HCT116 (cell line): ENCODE data around the gene MYO3B. TPM values are rescaled to one million over a fixed set of nuclear protein-coding genes. Genes with fewer than 3 reads are reported as not detected.

ENCODE experiments used
- ATAC-seq: fragments of 200-7000 bp; cut with Tn5 transposase; 2 replicates; pipeline ENCODE4 v1.9.1; 2020; ENCODE audit warnings: mild to moderate bottlenecking, moderate library complexity
- BruUV-seq: library from RNA; stranded (reverse); fragments of 400-500 nt; replicated peaks from 2 replicates; lab custom pipeline; 2021; lab: Mats Ljungman, UMichigan
- CTCF ChIA-PET: fragments of 300-600 bp; sonication (Branson Sonifier 250); formaldehyde crosslinking; loops from one replicate; lab custom pipeline; 2021; ENCODE audit warnings: antibody characterized with exemption; lab: Charles Lee
- POLR2A ChIA-PET: fragments of 300-600, 350-600 bp; sonication (Branson Sonifier 250); formaldehyde crosslinking; loops from one replicate; lab custom pipeline; 2021; ENCODE audit warnings: antibody characterized with exemption; lab: Charles Lee
- RAD21 ChIA-PET, 2 experiments: fragments of 300-600 bp; sonication (Branson Sonifier 250); formaldehyde crosslinking; loops; one replicate each; lab custom pipeline; 2023; ENCODE audit warnings: low total read pairs in 2 of 2; ENCODE audit not compliant: uncharacterized antibody in 2 of 2, unreplicated experiment in 2 of 2, low non-redundant PET in 1 of 2; lab: Charles Lee
- DNase-seq: peaks from one replicate; pipeline ENCODE4 v3.0.0-alpha.2; 2010; ENCODE audit warnings: low read depth, low spot score
- H2AFZ ChIP-seq: fragments of 200-600 bp; shearing (Covaris generic), sonication (generic); 2 replicates; pipeline ENCODE4 v1.6.1; 2017; ENCODE audit warnings: low read depth, mixed run types, mixed read lengths, antibody characterized with exemption, low read length; ENCODE audit not compliant: poor library complexity, severe bottlenecking
- H3K27ac ChIP-seq: 2 replicates; pipeline ENCODE4 v1.5.1; 2012; ENCODE audit warnings: low read depth, low read length
- H3K27me3 ChIP-seq: fragments of 200-600 bp; sonication (generic); 2 replicates; pipeline ENCODE4 v1.6.1; 2016; ENCODE audit warnings: mixed run types, low read length, mixed read lengths; ENCODE audit not compliant: insufficient read depth
- H3K36me3 ChIP-seq, 2 experiments: fragments of 200-500 bp in 1 of 2; fragments of 200-600 bp in 1 of 2; sonication (Bioruptor generic) in 1 of 2; sonication (generic) in 1 of 2; 2 replicates each; pipeline versions ENCODE4 v1.5.1 to v1.6.1; 2014 to 2016; ENCODE audit warnings: low read length in 2 of 2, inconsistent platforms in 1 of 2, mixed read lengths in 1 of 2, mixed run types in 1 of 2; ENCODE audit not compliant: insufficient read depth in 2 of 2, control insufficient read depth in 1 of 2
- H3K4me1 ChIP-seq, 2 experiments: fragments of 200-600 bp in 1 of 2; sonication (generic) in 1 of 2; 2 replicates each; pipeline versions ENCODE4 v1.5.1 to v1.6.1; 2012 to 2017; ENCODE audit warnings: low read length in 2 of 2, inconsistent platforms in 1 of 2, mild to moderate bottlenecking in 1 of 2, mixed read lengths in 1 of 2, mixed run types in 1 of 2, moderate library complexity in 1 of 2; ENCODE audit not compliant: insufficient read depth in 2 of 2, control insufficient read depth in 1 of 2
- H3K4me2 ChIP-seq: fragments of 200-600 bp; sonication (generic); 2 replicates; pipeline ENCODE4 v1.6.1; 2017; ENCODE audit warnings: mixed run types, low read length, mixed read lengths
- H3K4me3 ChIP-seq, 2 experiments: fragments of 200-600 bp in 1 of 2; sonication (generic) in 1 of 2; replicated peaks in 1 of 2; 2 replicates each; pipeline ENCODE4 v1.5.1; 2011 to 2016; ENCODE audit warnings: low read length in 2 of 2, control low read depth in 1 of 2, low read depth in 1 of 2, mild to moderate bottlenecking in 1 of 2, mixed read lengths in 1 of 2, mixed run types in 1 of 2
- H3K79me2 ChIP-seq: fragments of 200-600 bp; sonication (generic); 2 replicates; pipeline ENCODE4 v1.6.1; 2017; ENCODE audit warnings: mild to moderate bottlenecking, mixed run types, low read length, moderate library complexity, mixed read lengths; ENCODE audit not compliant: insufficient read depth
- H3K9ac ChIP-seq: fragments of 200-600 bp; sonication (generic); 2 replicates; pipeline ENCODE4 v1.6.1; 2016; ENCODE audit warnings: low read length, mixed read lengths
- H3K9me2 ChIP-seq: fragments of 200-600 bp; sonication (generic), shearing (Covaris generic); 2 replicates; pipeline ENCODE4 v1.6.1; 2017; ENCODE audit warnings: mixed run types, mild to moderate bottlenecking, moderate library complexity; ENCODE audit not compliant: insufficient read depth
- H3K9me3 ChIP-seq, 2 experiments: fragments of 200-500 bp in 1 of 2; fragments of 200-600 bp in 1 of 2; sonication (Bioruptor generic) in 1 of 2; sonication (generic) in 1 of 2; 2 replicates each; pipeline ENCODE4 v1.6.1; 2014 to 2017; ENCODE audit warnings: low read length in 2 of 2, mixed read lengths in 2 of 2, inconsistent platforms in 1 of 2, low read depth in 1 of 2, mild to moderate bottlenecking in 1 of 2, mixed run types in 1 of 2, moderate library complexity in 1 of 2; ENCODE audit not compliant: control insufficient read depth in 1 of 2, insufficient read depth in 1 of 2
- H4K20me1 ChIP-seq: fragments of 200-600 bp; sonication (generic), shearing (Covaris generic); 2 replicates; pipeline ENCODE4 v1.6.1; 2017; ENCODE audit warnings: mixed run types, mild to moderate bottlenecking, moderate library complexity; ENCODE audit not compliant: insufficient read depth
- CBX3 ChIP-seq: IDR thresholded peaks from 2 replicates; pipeline ENCODE4 v1.6.1; 2012; ENCODE audit warnings: low read depth
- CEBPB ChIP-seq: IDR thresholded peaks from 2 replicates; pipeline ENCODE4 v1.6.1; 2012; ENCODE audit warnings: low read depth
- EGR1 ChIP-seq: IDR thresholded peaks from 2 replicates; pipeline ENCODE4 v1.6.1; 2012; ENCODE audit warnings: low read depth
- ELF1 ChIP-seq: IDR thresholded peaks from 2 replicates; pipeline ENCODE4 v1.6.1; 2012; ENCODE audit warnings: low read depth, borderline replicate concordance
- EZH2 ChIP-seq: fragments of 200-600 bp; sonication (generic); IDR thresholded peaks from 2 replicates; pipeline ENCODE4 v1.6.1; 2017; ENCODE audit warnings: antibody characterized with exemption, mixed run types
- EZH2phosphoT487 ChIP-seq: fragments of 200-600 bp; IDR thresholded peaks from 2 replicates; pipeline ENCODE4 v1.6.1; 2018; ENCODE audit warnings: antibody characterized with exemption, borderline replicate concordance
- JUND ChIP-seq: IDR thresholded peaks from 2 replicates; pipeline ENCODE4 v1.6.1; 2012
- POLR2A ChIP-seq: IDR thresholded peaks from 2 replicates; pipeline ENCODE4 v1.7.0; 2011; ENCODE audit warnings: borderline replicate concordance; ENCODE audit not compliant: insufficient read depth, insufficient read length; ENCODE audit errors: extremely low read depth
- RAD21 ChIP-seq: IDR thresholded peaks from 2 replicates; pipeline ENCODE4 v1.6.1; 2012; ENCODE audit warnings: low read depth, mild to moderate bottlenecking
- SIN3A ChIP-seq: IDR thresholded peaks from 2 replicates; pipeline ENCODE4 v1.6.1; 2012; ENCODE audit warnings: low read depth
- SP1 ChIP-seq: IDR thresholded peaks from 2 replicates; pipeline ENCODE4 v1.6.1; 2012; ENCODE audit warnings: low read depth
- SRF ChIP-seq: IDR thresholded peaks from 2 replicates; pipeline ENCODE4 v1.6.1; 2012; ENCODE audit warnings: low read depth
- TCF7L2 ChIP-seq: IDR thresholded peaks from 2 replicates; pipeline ENCODE4 v1.7.0; 2011; ENCODE audit warnings: borderline replicate concordance, inconsistent platforms; ENCODE audit not compliant: insufficient read depth, insufficient read length; ENCODE audit errors: extremely low read depth
- YY1 ChIP-seq: IDR thresholded peaks from 2 replicates; pipeline ENCODE4 v1.6.1; 2011; ENCODE audit warnings: low read length, low read depth, moderate library complexity, mild to moderate bottlenecking; ENCODE audit not compliant: insufficient replicate concordance; ENCODE audit errors: extremely low read depth
- ZFX ChIP-seq: fragments of 450-650 bp; IDR thresholded peaks from 2 replicates; pipeline ENCODE4 v1.6.1; 2017
- ZNF274 ChIP-seq: fragments of 200-500 bp; sonication (Bioruptor generic); IDR thresholded peaks from 2 replicates; pipeline ENCODE4 v1.6.1; 2014; ENCODE audit warnings: mild to moderate bottlenecking, low read depth, low read length, inconsistent platforms
- intact Hi-C: fragments of 100-400 bp; cut with micrococcal nuclease; formaldehyde crosslinking; loops from 2 replicates; pipeline ENCODE4 v1.10.0; 2022
- total RNA-seq: library from RNA; stranded (reverse); gene quantifications from one replicate; pipeline ENCODE4 v1.2.1, GENCODE V29; 2021; ENCODE audit not compliant: unreplicated experiment
- TF ChIP-seq, protein P1 (sequence below): IDR thresholded peaks from 2 replicates; pipeline ENCODE4 v1.6.1; 2012; ENCODE audit warnings: low read depth
- TF ChIP-seq, protein P2 (sequence below): IDR thresholded peaks from 2 replicates; pipeline ENCODE4 v1.6.1; 2011; ENCODE audit warnings: mild to moderate bottlenecking, low read length, moderate library complexity; ENCODE audit not compliant: insufficient replicate concordance; ENCODE audit errors: extremely low read depth
- TF ChIP-seq, protein P3 (sequence below): IDR thresholded peaks from 2 replicates; pipeline ENCODE4 v1.6.1; 2012

The MYO3B gene
- total RNA-seq, 1 experiment from 2014 or later: not detected

DNA sequence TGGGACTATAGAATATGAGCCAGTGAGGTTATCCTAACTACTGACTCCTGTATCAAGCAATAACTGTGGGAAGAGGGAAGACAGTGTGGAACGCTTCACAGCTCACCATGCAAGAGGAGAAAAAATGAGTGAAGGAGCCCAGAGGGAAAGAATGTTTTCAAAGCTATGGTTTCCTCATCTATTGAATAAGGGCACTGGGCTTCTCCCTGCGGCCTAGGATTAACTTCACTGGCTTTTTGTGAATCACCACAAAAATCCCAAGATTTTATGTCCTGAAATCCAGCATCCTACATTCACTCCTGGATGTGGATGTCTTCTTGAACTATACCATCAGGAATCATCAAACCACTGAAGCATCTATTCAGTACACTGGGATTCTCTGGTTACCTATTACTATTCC, 492.7 kb downstream of the MYO3B start:
- no peak overlapping the region for H3K4me2 ChIP-seq
- intact Hi-C loops: no loop called here
- H3K4me1 ChIP-seq: no peaks in the 10 kb centered on the region
- no peak overlapping the region for H3K9ac ChIP-seq
- ATAC-seq: no peak
- RAD21 ChIA-PET: no interaction called here
- H3K79me2 ChIP-seq: no peaks in the 10 kb centered on the region
- no peak overlapping the region for H3K27ac ChIP-seq
- no peak overlapping the region for H3K4me3 ChIP-seq
- no peak for DNase-seq
- TF ChIP-seq SP1 (no peak), ELF1 (no peak), EZH2phosphoT487 (no peak), SIN3A (no peak), ZFX (no peak), EZH2 (no peak), TCF7L2 (no peak), EGR1 (no peak), ZNF274 (no peak), RAD21 (no peak), CBX3 (no peak), CEBPB (no peak), YY1 (no peak), JUND (no peak), POLR2A (no peak), SRF (no peak)
- TF ChIP-seq, protein P1, sequence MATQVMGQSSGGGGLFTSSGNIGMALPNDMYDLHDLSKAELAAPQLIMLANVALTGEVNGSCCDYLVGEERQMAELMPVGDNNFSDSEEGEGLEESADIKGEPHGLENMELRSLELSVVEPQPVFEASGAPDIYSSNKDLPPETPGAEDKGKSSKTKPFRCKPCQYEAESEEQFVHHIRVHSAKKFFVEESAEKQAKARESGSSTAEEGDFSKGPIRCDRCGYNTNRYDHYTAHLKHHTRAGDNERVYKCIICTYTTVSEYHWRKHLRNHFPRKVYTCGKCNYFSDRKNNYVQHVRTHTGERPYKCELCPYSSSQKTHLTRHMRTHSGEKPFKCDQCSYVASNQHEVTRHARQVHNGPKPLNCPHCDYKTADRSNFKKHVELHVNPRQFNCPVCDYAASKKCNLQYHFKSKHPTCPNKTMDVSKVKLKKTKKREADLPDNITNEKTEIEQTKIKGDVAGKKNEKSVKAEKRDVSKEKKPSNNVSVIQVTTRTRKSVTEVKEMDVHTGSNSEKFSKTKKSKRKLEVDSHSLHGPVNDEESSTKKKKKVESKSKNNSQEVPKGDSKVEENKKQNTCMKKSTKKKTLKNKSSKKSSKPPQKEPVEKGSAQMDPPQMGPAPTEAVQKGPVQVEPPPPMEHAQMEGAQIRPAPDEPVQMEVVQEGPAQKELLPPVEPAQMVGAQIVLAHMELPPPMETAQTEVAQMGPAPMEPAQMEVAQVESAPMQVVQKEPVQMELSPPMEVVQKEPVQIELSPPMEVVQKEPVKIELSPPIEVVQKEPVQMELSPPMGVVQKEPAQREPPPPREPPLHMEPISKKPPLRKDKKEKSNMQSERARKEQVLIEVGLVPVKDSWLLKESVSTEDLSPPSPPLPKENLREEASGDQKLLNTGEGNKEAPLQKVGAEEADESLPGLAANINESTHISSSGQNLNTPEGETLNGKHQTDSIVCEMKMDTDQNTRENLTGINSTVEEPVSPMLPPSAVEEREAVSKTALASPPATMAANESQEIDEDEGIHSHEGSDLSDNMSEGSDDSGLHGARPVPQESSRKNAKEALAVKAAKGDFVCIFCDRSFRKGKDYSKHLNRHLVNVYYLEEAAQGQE: no peak
- TF ChIP-seq, protein P2, sequence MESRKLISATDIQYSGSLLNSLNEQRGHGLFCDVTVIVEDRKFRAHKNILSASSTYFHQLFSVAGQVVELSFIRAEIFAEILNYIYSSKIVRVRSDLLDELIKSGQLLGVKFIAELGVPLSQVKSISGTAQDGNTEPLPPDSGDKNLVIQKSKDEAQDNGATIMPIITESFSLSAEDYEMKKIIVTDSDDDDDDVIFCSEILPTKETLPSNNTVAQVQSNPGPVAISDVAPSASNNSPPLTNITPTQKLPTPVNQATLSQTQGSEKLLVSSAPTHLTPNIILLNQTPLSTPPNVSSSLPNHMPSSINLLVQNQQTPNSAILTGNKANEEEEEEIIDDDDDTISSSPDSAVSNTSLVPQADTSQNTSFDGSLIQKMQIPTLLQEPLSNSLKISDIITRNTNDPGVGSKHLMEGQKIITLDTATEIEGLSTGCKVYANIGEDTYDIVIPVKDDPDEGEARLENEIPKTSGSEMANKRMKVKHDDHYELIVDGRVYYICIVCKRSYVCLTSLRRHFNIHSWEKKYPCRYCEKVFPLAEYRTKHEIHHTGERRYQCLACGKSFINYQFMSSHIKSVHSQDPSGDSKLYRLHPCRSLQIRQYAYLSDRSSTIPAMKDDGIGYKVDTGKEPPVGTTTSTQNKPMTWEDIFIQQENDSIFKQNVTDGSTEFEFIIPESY: no peak
- TF ChIP-seq, protein P3, sequence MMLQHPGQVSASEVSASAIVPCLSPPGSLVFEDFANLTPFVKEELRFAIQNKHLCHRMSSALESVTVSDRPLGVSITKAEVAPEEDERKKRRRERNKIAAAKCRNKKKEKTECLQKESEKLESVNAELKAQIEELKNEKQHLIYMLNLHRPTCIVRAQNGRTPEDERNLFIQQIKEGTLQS: no peak
- POLR2A ChIA-PET: no interaction called here
- H3K27me3 ChIP-seq: no peaks in the 10 kb centered on the region
- H3K9me2 ChIP-seq: no peaks in the 10 kb centered on the region
- H3K9me3 ChIP-seq: no peaks in the 10 kb centered on the region
- CTCF ChIA-PET: no interaction called here
- H3K36me3 ChIP-seq: no peaks in the 10 kb centered on the region
- H2AFZ ChIP-seq: no peak overlapping the region
- no peaks in the 10 kb centered on the region for H4K20me1 ChIP-seq
- no TSS peak for BruUV-seq
